Progenitor cell of endocrine pancreas (in vitro differentiated cells): Measurements from ENCODE around the gene OAS2. TPM values are rescaled to one million over a fixed set of nuclear protein-coding genes. Genes with fewer than 3 reads are reported as not detected.

Experiments
- DNase-seq: peaks from one replicate; pipeline ENCODE4 v3.0.0; 2021; ENCODE audit warnings: low spot score; ENCODE audit not compliant: unreplicated experiment
- H3K27ac Mint-ChIP-seq: 2 replicates; pipeline ENCODE4 v1.8.0; 2021; ENCODE audit warnings: mild to moderate bottlenecking, moderate library complexity, mixed read lengths
- H3K27me3 Mint-ChIP-seq: 2 replicates; pipeline ENCODE4 v1.8.0; 2021; ENCODE audit warnings: mixed read lengths
- H3K36me3 Mint-ChIP-seq: 2 replicates; pipeline ENCODE4 v1.8.0; 2022; ENCODE audit warnings: mixed read lengths; ENCODE audit not compliant: insufficient read depth
- H3K4me1 Mint-ChIP-seq: 2 replicates; pipeline ENCODE4 v1.8.0; 2021; ENCODE audit warnings: low read depth, mixed read lengths
- H3K4me3 Mint-ChIP-seq: 2 replicates; pipeline ENCODE4 v1.8.0; 2021; ENCODE audit warnings: low read depth, mild to moderate bottlenecking, moderate library complexity, mixed read lengths
- H3K9me3 Mint-ChIP-seq: 2 replicates; pipeline ENCODE4 v1.8.0; 2021; ENCODE audit warnings: low read depth, mixed read lengths
- total RNA-seq: library from RNA; stranded (reverse); gene quantifications from 2 replicates; pipeline ENCODE4 v1.2.1, GENCODE V29; 2021
- TF ChIP-seq, protein P1 (sequence below): fragments of 200-600 bp; sonication (generic); IDR thresholded peaks from one replicate; pipeline ENCODE4 v1.5.0; 2021; ENCODE audit warnings: antibody characterized with exemption, mild to moderate bottlenecking; ENCODE audit not compliant: unreplicated experiment

The OAS2 gene
- total RNA-seq, 1 donor from 2014 or later: not detected

GRCh38 chr12:112963227-112963861, 15.0 kb upstream of the OAS2 start:
- no peak for DNase-seq
- Mint-ChIP-seq H3K27ac (no peak overlapping the region), H3K36me3 (peaks cover 2% of the 10 kb centered on the region), H3K9me3 (peaks cover 14% of the 10 kb centered on the region), H3K27me3 (peaks cover 21% of the 10 kb centered on the region), H3K4me1 (no peaks in the 10 kb centered on the region), H3K4me3 (no peak overlapping the region)
- TF ChIP-seq, protein P1, sequence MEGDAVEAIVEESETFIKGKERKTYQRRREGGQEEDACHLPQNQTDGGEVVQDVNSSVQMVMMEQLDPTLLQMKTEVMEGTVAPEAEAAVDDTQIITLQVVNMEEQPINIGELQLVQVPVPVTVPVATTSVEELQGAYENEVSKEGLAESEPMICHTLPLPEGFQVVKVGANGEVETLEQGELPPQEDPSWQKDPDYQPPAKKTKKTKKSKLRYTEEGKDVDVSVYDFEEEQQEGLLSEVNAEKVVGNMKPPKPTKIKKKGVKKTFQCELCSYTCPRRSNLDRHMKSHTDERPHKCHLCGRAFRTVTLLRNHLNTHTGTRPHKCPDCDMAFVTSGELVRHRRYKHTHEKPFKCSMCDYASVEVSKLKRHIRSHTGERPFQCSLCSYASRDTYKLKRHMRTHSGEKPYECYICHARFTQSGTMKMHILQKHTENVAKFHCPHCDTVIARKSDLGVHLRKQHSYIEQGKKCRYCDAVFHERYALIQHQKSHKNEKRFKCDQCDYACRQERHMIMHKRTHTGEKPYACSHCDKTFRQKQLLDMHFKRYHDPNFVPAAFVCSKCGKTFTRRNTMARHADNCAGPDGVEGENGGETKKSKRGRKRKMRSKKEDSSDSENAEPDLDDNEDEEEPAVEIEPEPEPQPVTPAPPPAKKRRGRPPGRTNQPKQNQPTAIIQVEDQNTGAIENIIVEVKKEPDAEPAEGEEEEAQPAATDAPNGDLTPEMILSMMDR: no peak

DNA sequence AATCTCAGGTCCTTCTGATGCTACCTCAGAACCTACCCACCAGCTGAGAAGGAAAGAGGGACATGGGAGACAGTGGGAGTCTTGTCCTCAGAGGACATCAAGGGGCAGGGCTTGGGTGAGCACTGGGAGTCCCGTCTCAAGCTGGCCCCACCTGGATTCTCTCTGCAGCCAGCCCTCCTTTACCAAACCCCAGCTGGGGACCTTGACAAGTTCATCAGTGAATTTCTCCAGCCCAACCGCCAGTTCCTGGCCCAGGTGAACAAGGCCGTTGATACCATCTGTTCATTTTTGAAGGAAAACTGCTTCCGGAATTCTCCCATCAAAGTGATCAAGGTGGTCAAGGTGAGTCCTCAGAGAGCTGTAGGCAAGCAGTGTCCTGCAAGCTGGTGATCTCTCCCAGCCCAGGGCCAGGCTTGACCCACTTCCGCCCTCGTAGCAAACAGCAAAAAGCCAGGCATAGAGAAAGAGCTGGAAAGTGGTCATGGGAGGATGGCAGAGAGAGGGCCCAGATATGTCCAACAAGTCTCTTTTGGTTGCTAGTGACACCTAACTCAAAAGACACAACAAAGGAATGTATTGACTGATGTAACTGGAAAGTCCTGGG, 14.2 kb upstream of the OAS2 start:
- no peak for DNase-seq
- Mint-ChIP-seq H3K4me1 (no peaks in the 10 kb centered on the region), H3K4me3 (no peak overlapping the region), H3K9me3 (peaks cover 13% of the 10 kb centered on the region), H3K27ac (no peak overlapping the region), H3K36me3 (peaks cover 2% of the 10 kb centered on the region), H3K27me3 (peaks cover 21% of the 10 kb centered on the region)
- TF ChIP-seq, protein P1: no peak

- peaks cover 6% of the 10 kb centered on the region for H3K9me3 Mint-ChIP-seq
- H3K4me3 Mint-ChIP-seq: no peak overlapping the region
- TF ChIP-seq, protein P1: no peak
- H3K27me3 Mint-ChIP-seq: peaks cover 18% of the 10 kb centered on the region
- no peak overlapping the region for H3K27ac Mint-ChIP-seq
- DNase-seq: no peak
- H3K4me1 Mint-ChIP-seq: no peaks in the 10 kb centered on the region
- H3K36me3 Mint-ChIP-seq: no peaks in the 10 kb centered on the region
These were observed 13.4 kb upstream of the OAS2 start for GRCh38 chr12:112964915-112965314.

DNA sequence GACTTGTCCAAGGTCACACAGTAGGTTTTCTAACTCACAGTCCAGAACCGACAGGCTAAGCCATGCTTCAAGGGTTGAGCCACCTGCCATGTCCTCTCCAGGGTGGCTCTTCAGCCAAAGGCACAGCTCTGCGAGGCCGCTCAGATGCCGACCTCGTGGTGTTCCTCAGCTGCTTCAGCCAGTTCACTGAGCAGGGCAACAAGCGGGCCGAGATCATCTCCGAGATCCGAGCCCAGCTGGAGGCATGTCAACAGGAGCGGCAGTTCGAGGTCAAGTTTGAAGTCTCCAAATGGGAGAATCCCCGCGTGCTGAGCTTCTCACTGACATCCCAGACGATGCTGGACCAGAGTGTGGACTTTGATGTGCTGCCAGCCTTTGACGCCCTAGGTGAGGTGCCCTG, 12.7 kb upstream of the OAS2 start:
- no peaks in the 10 kb centered on the region for H3K36me3 Mint-ChIP-seq
- peaks cover 18% of the 10 kb centered on the region for H3K27me3 Mint-ChIP-seq
- H3K4me1 Mint-ChIP-seq: no peaks in the 10 kb centered on the region
- H3K27ac Mint-ChIP-seq: no peak overlapping the region
- no peak for DNase-seq
- H3K9me3 Mint-ChIP-seq: peaks cover 4% of the 10 kb centered on the region
- no peak overlapping the region for H3K4me3 Mint-ChIP-seq
- TF ChIP-seq, protein P1: no peak

DNA sequence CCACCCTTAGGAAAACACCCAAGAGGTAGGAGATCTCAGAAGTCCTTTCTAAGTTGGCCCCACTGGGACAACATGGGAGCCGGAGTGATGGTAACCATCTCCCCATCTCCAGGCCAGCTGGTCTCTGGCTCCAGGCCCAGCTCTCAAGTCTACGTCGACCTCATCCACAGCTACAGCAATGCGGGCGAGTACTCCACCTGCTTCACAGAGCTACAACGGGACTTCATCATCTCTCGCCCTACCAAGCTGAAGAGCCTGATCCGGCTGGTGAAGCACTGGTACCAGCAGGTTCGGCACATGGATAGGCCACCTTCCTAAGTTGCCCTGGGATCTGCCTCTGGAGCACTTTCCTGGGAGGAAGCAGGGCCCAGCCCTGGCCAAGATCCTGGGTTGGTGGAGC, 11.0 kb upstream of the OAS2 start:
- no peak overlapping the region for H3K27ac Mint-ChIP-seq
- peaks cover 11% of the 10 kb centered on the region for H3K27me3 Mint-ChIP-seq
- no peaks in the 10 kb centered on the region for H3K9me3 Mint-ChIP-seq
- TF ChIP-seq, protein P1: no peak
- no peak overlapping the region for H3K4me3 Mint-ChIP-seq
- no peaks in the 10 kb centered on the region for H3K36me3 Mint-ChIP-seq
- no peak for DNase-seq
- no peaks in the 10 kb centered on the region for H3K4me1 Mint-ChIP-seq
